Stimulated activated CD4-positive, alpha-beta T cell treated with anti-CD3 and anti-CD28 coated beads, TNF-alpha, amount 100 ng/mL, for 4 hours (primary cell): Measurements from ENCODE around the gene MRPL44.

Experiments
- DNase-seq, 3 experiments: peaks; one replicate each; pipeline ENCODE4 v3.0.0-alpha.2; 2020; ENCODE audit warnings: low read depth in 3 of 3

Gene MRPL44

DNA sequence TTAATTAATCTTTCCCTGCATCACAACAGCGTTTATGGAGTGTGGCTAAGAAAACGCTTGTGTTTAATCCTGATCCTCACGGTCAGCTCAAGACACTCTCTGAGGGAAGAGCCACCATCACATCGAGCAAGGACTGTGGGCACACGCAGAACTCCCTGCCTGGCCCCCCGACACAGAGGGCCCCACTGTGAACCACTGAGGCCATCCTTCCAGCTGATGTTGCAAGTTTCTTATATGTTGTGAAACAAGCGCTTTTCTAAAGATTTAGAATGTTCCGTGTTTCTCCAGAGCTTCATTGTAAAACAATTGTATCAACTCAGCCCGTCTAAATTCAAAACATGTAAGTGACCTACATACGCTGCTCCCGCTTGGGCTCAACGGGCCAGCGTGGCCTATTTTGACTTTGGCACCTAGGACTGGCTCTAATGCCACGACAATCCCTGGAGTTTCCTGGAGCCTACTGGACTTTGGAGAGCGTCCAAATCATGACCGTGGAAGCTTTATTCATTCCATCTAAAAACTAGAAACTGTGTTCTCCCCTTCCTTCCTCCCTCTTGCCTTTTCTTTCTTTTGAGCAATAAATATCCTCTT is 46.9 kb downstream of the MRPL44 start:
- DNase-seq: no peak

GRCh38 chr2:224008702-224009261 is 51.5 kb downstream of the MRPL44 start:
- DNase-seq: no peak

DNA sequence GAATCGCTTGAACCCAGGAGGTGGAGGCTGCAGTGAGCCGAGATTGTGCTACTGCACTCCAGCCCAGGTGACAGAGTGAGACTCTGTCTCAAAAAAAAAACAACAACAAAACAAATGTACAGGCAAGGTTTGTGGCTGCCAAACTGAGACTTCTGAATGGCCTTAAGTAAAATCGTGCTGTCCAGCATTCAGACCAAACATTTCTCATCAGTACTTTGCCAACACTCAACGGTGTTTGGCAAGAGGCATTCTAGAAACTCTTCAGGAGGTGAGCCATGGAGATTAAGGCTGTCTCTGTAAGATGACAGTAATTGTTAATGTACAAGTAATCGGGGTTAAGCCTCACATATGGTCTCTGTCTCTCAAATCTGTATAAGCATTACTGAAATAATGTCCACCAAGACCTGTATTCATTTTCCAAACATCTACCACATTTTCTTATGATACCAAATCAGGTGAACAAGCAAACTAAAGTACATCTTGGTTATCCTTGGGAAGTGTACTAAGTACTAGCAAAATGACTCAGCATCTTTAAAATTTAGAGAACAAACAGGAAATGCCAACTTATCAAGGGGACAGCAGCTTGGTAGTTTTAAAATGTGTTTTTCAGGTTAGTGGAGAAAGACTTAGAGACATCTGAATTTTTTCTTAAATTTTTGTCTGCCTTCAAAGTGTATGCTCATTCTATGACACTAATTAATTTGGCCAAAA is 52.5 kb downstream of the MRPL44 start:
- no peak for DNase-seq

- no peak for DNase-seq
Measured at GRCh38 chr2:224011837-224012236, 54.6 kb downstream of the MRPL44 start.

GRCh38 chr2:224014336-224014735 is 57.1 kb downstream of the MRPL44 start:
- no peak for DNase-seq

DNA sequence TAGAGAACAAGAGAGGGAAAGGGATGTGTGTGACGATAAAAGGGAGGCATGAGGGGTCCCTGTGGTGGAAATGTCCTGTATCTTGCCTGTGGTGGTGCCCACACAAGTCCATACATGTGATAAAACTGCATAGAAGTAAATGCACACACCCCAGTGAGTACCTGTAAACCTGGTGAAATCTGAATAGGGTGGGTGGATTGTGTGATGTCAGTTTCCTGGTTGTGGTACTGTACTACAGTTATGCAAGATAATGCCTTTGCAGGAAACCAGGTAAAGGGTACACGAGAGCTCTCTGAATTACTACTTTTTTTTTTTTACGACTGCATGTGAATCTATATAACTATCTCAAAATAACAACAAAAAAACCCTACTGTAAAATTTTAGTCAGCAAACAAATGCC is 59.7 kb downstream of the MRPL44 start:
- no peak for DNase-seq
